ENCODE data around the gene SLC6A4. TPM values are rescaled to one million over a fixed set of nuclear protein-coding genes. Genes with fewer than 3 reads are reported as not detected.

The SLC6A4 gene
- under 1 TPM in 1 of 2 donors, not detected in 1; 0.70 TPM for total RNA-seq
- under 1 TPM in 1 of 2 donors, not detected in 1; 0.05 TPM for polyA plus RNA-seq

- Histone ChIP-seq H3K4me1 (ENCODE audit: control insufficient read depth in 4 of 4, insufficient read depth in 4 of 4, low read length in 3 of 4) (peaks cover 11 to 17% (median 16%) of the 10 kb centered on the region in 4 donors), H3K9ac (ENCODE audit: low read depth in 1 of 2, low read length in 2 of 2) (no peak within 1 kb of the TSS), H3K36me3 (ENCODE audit: control insufficient read depth in 4 of 4, insufficient read depth in 3 of 4, low read depth in 1 of 4, low read length in 3 of 4) (no peaks in the 10 kb centered on the region), H3K27ac (ENCODE audit: low read depth in 1 of 2, low read length in 2 of 2) (no peak within 1 kb of the TSS), H3K9me3 (ENCODE audit: control insufficient read depth in 4 of 4, low read length in 3 of 4) (no peaks in the 10 kb centered on the region), H3K27me3 (ENCODE audit: control insufficient read depth in 4 of 4, insufficient read depth in 4 of 4, low read length in 3 of 4) (no peaks in the 10 kb centered on the region), H3K4me3 (ENCODE audit: low read depth in 1 of 3, low read length in 3 of 3) (peak within 1 kb of the TSS in 2 of 3 donors; percentile 46 to 49)
- no peak for DNase-seq (ENCODE audit: low spot score)
- TF ChIP-seq ATF3 (IDR thresholded peaks at IDR 0.05) (no peak), ZBTB33 (IDR thresholded peaks at IDR 0.05) (no peak), GABPA (IDR thresholded peaks at IDR 0.05 in 1 of 2, conservative IDR thresholded peaks at IDR 0.05 in 1 of 2) (no peak), TAF1 (conservative IDR thresholded peaks at IDR 0.05) (no peak), RAD21 (IDR thresholded peaks at IDR 0.05) (no peak), NR2F2 (IDR thresholded peaks at IDR 0.05) (no peak), RXRA (IDR thresholded peaks at IDR 0.05) (no peak), FOXA1 (IDR thresholded peaks at IDR 0.05) (no peak), JUND (IDR thresholded peaks at IDR 0.05) (no peak), EGR1 (IDR thresholded peaks at IDR 0.05; ENCODE audit: low read depth in 2 of 2) (no peak), YY1 (IDR thresholded peaks at IDR 0.05) (no peak), FOXA2 (IDR thresholded peaks at IDR 0.05) (no peak), HNF4A (conservative IDR thresholded peaks at IDR 0.05) (no peak), HNF4G (IDR thresholded peaks at IDR 0.05) (no peak), SP1 (IDR thresholded peaks at IDR 0.05) (no peak)
- TF ChIP-seq, protein P1, sequence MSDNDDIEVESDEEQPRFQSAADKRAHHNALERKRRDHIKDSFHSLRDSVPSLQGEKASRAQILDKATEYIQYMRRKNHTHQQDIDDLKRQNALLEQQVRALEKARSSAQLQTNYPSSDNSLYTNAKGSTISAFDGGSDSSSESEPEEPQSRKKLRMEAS (IDR thresholded peaks at IDR 0.05): no peak
- TF ChIP-seq, protein P2, sequence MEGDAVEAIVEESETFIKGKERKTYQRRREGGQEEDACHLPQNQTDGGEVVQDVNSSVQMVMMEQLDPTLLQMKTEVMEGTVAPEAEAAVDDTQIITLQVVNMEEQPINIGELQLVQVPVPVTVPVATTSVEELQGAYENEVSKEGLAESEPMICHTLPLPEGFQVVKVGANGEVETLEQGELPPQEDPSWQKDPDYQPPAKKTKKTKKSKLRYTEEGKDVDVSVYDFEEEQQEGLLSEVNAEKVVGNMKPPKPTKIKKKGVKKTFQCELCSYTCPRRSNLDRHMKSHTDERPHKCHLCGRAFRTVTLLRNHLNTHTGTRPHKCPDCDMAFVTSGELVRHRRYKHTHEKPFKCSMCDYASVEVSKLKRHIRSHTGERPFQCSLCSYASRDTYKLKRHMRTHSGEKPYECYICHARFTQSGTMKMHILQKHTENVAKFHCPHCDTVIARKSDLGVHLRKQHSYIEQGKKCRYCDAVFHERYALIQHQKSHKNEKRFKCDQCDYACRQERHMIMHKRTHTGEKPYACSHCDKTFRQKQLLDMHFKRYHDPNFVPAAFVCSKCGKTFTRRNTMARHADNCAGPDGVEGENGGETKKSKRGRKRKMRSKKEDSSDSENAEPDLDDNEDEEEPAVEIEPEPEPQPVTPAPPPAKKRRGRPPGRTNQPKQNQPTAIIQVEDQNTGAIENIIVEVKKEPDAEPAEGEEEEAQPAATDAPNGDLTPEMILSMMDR (IDR thresholded peaks at IDR 0.05; ENCODE audit: low read depth, low read length, missing input control): no peak
- TF ChIP-seq, protein P3, sequence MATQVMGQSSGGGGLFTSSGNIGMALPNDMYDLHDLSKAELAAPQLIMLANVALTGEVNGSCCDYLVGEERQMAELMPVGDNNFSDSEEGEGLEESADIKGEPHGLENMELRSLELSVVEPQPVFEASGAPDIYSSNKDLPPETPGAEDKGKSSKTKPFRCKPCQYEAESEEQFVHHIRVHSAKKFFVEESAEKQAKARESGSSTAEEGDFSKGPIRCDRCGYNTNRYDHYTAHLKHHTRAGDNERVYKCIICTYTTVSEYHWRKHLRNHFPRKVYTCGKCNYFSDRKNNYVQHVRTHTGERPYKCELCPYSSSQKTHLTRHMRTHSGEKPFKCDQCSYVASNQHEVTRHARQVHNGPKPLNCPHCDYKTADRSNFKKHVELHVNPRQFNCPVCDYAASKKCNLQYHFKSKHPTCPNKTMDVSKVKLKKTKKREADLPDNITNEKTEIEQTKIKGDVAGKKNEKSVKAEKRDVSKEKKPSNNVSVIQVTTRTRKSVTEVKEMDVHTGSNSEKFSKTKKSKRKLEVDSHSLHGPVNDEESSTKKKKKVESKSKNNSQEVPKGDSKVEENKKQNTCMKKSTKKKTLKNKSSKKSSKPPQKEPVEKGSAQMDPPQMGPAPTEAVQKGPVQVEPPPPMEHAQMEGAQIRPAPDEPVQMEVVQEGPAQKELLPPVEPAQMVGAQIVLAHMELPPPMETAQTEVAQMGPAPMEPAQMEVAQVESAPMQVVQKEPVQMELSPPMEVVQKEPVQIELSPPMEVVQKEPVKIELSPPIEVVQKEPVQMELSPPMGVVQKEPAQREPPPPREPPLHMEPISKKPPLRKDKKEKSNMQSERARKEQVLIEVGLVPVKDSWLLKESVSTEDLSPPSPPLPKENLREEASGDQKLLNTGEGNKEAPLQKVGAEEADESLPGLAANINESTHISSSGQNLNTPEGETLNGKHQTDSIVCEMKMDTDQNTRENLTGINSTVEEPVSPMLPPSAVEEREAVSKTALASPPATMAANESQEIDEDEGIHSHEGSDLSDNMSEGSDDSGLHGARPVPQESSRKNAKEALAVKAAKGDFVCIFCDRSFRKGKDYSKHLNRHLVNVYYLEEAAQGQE (IDR thresholded peaks at IDR 0.05): no peak
- 7% methylated on average over 82 of the region's 82 CpGs for WGBS
These were observed at the start of gene SLC6A4 for GRCh38 chr17:30235386-30236296. TSS of gene SLC6A4 (minus strand) at chr17:30235697. CDS start at chr17:30221958, 13,739 bp downstream.

All from liver (tissue), 9 donors.